Measurements from ENCODE around the gene FLOT1.

FLOT1 gene

DNA sequence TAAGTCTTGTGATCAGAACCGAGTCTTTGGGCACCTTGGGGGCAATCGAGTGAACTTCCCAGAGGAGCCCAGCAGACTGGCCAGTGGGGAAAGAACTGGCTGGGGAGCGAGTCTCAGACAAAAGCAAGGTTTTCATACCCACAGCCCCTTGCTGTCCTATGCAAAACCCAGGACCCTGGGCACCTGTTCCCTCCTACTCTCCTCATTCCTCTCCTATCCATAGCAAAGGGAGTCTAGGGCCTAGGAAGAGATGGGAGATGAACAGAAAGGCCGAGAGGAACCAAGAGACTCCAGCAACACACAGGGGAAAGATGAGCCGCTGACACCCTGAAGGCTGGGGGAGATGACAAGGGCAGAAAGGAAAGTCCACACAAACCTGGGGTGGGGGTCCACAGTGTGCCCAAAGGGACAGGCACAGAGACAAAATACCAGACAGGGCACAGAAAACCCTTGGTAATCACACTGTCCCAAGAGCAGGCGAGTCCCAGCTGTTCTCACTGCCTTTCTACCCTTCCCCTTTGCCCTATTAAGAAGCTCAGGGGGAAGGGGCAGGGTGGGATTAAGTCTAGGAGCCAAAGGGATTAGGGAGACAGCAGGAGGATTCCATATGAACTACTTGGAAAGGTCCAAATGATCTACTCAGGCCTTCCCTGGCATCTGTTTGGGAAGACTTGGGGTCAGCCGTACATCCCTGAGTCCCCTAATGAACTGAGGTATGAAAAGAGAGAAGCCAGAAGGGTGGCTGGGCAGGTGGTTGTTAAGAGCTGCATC is 62.5 kb downstream of the FLOT1 start:
- no peak for DNase-seq (ENCODE audit: low read depth)

DNA sequence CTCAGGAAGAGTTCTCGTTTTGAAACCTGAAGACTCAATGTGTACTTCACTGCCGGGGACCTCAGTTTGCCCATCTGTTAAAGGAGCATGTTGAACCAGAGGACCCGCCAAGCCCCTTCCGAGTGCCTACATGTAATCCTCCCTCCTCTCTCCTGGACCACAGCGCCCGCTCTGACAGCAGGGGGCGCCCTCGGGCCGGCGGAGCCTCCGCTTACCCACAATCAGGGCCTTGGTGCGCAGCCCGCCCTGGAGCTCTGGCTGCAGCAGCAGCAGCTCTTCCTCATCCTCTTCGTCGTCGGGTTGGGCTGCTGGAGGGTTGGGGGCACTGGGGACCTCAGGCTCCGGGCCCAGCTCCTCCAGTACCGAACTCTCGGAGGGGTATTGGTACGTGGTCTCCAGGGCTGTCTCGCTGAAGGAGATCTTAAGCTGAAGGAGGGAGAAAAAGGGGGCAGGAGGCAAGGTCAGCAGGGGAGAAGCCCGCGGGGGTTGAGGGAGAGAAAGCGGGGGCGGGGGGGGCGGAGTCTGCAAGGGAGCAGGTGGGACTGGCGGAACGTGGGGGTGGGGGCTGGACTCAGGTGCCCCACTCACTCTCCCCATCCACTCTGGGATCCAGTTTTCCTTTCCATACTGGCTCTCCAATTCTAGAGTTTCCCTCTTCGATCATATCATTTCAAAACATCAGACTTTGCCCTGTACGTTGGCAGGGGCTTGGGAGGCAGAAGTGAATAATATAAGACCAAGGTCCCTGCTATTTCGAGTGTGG is 63.3 kb downstream of the FLOT1 start:
- DNase-seq (ENCODE audit: low read depth) = peak; percentile 88

Data from T follicular helper cell (primary cell).